ENCODE results near the gene CEP295NL.
"Not testable (repeated sequence)": the region's sequence is repeated elsewhere in the genome, so short reads cannot be mapped to it uniquely, and the experiment has no call there.

The CEP295NL gene

DNA sequence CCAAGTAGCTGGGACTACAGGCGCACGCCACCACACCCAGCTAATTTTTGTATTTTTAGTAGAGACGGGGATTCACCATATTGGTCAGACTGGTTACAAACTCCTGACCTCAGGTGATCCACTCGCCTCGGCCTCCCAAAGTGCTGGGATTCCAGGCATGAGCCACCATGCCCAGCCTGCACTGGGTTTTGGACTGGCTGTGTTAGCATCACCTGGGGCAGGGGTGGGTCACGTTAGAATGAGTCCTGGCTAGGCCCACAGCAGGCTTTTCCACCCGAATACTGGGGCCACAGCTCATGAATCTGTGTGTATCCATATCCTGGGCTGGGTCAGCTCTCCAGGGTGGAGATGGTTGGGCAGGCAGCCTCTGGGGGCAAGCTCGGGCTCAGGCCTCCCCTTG is 770 bp downstream of the CEP295NL start:
- not testable (repeated sequence) for DNase-seq

DNA sequence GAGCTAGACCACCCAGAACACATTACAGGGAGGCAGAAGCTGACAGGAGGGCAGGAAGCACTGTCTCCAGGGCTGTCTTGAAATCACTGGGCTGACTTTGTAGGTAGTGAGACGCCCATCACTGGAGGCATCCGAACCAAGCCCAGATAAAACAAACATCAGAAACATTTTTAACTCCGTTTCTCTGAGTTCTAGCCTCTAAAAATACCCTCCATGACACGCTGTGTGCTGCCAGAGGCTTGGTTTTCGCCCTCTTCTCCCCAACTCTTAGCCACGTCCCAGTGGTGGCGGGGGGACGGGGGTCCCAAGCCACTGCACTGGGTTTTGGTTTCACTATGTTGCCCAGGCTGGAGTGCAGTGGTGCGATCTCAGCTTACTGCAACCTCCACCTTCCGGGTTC is 1.2 kb downstream of the CEP295NL start:
- no peak for DNase-seq

DNA sequence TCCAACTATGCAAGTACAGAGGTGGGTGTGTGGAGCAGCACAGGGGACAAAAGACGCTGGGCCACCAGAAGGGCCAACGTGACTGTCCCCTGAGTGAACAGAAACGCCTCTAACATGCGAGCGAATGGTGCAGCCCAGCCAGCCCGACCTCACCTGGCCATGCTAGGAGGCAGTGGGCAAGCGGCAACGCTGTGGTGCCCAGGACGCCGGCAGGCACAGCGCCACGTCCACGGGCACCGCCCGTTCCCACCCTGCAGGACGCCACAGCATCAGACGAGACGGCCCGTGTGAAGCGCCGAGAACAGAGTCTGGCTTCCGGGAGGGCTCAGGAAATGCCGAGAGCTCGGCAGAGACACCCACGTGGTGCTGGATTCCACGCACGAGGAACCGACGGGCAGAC is 2.2 kb downstream of the CEP295NL start:
- DNase-seq: no peak

DNA sequence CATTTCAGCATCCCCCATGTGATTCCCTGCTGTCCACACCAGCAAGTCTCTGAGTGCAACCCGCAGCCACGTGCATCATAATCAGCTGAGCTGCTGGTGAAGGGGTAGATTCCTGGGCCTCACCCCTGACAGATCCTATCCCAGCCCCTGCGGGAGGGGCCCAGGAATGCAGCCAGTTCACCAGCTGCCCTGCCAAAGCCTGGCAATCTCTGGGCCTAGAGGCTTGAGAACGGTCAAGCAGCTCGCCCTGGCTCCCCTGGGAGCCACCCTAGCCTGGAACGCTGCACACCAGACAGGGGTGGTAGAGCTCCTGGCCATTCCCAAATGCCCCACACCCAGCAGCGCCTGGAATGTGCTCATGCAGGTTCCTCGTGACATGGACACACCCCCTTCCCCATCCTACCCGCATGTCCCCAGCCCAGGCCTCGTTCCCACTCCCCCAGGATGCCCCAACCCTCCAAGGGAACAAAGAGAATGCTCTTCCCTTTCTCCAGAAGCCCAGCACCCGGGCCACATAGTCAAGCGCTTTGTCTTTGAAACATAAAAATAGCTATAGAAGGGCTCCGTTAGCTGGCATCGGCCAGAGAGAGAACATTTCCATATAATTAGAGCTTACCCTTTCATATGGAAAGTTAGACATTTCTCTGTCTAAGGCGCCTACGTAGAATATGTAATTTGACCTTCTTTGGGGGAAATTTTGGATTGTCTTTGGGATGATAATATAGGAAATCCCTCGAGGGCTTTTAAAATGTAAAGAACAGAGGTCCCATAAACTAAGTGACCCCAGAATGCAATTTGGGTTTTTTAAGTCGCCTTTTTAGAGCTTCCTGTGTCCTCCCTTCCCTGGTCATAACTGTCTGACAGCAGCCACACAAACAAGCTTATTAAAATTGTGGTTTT is 3.4 kb downstream of the CEP295NL start:
- DNase-seq: no peak

DNA sequence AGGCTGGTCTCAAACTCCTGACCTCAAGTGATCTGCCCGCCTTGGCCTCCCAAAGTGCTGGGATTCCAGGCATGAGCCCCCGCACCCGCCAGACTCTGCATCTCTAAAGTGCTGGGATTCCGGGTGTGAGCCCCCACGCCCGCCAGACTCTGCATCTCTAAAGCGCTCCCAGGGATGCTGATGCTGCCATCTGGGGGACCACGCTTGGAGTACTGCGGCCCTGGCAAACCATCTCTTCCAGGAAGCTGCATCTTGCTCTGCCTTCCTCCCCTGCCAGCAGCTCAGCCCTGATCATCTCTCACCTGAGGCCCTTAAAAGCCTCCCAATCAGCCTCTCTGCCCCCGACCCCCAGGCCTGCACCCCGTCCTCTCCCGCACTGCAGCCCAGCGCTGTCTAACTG is 4.1 kb downstream of the CEP295NL start:
- DNase-seq: no peak

DNA sequence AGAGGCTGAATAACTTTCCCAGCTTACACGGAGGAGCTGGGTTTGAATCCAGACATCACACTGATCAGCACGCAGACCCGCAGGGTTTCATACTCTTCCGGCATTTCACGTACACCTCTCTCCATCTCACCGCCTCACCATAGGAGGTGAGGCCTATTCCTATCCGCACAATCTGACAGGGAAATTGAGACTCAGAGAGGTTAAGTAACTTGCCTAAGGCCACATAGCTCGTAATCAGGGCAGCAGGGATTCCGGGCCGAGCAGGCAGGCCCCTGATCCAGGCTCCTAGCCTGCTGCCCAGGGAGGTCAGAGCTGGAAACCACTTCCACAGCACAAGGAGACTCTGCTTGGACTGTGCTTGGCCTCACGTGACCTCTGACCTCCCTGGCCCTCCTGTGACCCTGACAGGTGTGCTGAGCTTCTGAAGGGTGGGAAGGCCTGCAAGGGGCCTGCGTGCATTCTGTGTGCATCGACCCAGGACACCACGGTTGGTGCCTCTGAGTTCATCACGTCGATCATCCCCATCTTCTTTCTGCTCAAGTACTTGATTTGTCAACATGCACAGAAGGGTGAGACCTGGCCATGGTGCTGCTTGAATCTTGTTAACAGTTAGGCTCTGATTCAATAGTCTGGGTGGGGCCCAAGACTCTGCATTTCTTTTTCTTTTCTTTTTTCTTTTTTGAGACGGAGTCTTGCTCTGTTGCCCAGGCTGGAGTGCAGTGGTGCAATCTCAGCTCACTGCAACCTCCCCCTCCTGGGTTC is 4.7 kb downstream of the CEP295NL start:
- DNase-seq: no peak

DNA sequence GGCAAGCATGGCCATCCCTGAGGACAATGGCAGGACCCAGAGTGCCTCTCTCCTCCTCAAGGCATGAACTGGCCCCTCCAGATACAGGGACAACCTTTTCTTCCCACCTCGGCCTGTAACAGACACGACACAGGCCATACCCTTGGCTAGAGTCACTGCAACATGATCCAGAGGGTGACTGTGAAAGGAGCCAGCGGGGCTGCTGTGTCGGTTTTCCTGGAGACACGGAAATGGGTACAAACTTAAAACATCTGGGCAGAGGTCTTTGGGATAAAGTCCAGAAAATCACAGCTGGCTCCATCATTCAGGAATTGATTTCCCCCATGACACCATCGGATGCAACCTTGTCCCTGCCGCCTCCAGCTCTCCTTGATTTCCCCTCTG is 5.3 kb downstream of the CEP295NL start:
- DNase-seq: no peak

DNA sequence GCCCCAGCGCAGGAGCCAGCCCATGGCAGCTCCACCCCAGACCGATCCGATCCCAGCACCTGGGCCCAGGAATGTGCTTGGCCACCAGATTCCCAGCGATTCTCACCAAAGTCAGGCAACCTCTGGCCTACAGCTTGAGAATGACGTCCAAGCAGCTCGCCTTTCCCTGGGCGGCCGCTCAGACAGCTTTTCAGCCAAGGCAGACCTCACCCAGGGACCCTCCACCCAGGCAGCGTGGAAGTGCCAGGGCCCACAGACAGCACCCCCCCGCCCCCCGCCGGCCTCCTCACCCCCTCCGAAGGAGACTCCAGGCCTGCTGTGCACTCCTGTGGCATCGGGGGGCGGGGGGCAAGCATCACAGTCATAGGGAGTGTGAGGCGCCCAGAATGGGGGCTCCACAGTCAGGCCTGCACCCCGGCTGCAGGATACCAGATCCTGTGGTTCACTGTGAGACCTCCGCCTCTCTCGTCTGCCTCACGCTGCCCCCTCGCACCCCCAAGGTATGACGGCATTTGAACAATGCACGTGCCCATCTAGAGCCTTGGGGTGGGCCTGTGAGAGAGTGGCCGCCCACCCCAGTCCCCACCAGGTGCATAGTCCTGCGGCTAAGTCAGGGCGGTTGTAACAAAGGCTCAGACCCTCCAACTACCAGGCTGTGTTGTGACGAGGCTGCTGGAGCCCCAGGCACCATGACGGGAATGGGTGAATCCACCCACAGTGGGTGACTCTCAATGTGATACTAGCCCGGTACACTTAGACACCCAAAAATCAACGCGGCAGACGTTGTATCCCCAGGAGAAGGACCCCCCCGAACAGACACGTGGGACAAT is 6.0 kb downstream of the CEP295NL start:
- DNase-seq: no peak

DNA sequence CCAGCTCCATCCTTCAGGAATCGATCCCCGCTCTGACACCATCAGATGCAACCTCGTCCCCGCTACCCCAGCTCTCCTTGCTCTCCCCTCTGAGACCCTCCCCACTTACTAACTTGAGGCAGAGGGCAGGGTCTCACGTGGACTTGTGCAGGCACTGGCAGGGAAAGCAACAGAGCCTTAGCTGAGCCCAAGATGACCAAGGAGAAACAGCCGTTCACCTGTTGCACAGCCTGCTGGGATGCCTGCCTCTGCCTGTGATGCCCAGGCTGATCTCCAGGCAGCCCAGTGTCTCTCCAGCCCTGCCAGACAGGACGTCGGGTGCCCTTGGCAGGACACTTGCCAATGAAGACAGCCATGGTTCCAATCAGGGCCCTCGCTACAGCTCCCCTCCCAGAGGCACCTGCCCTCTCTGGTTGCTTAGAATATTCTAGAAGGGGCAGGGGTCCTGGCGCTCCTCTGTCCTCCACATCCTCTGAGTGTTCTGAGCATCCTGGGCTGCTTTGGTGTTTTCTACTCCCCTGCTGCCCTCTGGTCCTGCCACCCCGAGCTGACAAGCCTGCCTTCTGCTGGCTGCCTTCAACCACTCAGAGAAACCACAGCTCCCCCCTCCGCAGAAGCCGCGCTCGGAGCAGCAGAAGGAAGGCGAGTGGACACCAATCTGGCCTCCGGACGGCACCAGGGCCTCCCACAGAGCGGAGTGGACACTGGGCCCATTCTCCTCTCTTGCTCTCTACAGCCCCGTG is 6.7 kb downstream of the CEP295NL start:
- DNase-seq: no peak

DNA sequence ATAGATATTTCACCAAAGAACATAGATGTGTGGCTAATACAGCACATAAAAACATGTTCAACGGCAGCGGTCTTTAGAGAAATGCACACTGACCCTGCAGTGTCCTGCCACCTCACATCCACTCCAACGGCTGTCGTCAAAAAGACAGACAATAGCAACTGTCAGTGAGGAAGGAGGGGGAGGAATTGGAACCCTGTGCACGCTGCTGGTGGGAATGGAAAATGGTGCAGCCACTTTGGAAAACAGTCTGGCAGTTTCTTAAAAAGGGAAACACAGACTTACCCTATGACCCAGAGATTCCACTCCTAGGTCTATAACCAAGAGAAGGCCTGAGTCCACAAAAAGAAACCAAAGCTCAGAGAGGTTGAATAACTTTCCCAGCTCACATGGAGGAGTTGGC is 7.7 kb downstream of the CEP295NL start:
- DNase-seq: no peak

DNA sequence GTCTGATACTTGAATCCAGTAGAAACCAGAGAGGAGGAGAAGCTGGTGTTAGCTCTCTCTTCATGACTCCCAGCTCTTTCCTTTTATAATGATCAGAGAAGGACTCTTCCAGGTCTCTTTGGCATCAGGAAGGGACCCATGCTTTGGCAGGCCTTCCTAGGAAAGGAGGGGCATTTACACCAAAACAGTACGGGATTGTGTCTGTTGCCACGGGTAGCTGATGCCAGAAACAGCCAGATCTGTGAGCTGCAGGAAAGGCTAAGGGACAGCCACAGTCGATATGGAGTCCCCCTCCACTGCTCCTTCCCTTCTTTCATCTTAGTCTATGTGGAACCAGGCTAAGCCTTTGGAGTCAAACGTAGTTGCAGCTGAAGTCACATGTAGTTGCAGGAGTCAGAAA is 9.3 kb downstream of the CEP295NL start:
- DNase-seq: no peak

DNA sequence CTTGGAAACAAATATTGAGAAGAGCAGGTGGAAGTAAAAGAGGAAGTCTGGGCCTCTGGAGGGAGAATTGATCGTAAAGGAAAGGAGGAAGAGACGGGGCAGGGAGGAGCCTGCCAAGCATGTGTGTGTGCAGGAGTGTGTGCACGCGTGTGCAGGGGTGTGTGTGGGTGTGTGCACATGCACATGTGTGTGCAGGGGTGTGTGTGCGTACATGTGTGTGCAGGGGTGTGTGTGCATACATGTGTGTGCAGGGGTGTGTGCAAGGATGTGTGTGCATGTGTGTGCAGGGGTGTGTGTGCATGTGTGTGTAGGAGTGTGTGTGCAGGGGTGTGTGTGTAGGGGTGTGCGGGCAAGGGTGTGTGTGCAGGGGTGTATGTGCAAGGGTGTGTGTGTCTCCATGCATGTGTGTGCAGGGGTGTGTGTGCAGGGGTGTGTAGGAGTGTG is 10.0 kb downstream of the CEP295NL start:
- DNase-seq: no peak

DNA sequence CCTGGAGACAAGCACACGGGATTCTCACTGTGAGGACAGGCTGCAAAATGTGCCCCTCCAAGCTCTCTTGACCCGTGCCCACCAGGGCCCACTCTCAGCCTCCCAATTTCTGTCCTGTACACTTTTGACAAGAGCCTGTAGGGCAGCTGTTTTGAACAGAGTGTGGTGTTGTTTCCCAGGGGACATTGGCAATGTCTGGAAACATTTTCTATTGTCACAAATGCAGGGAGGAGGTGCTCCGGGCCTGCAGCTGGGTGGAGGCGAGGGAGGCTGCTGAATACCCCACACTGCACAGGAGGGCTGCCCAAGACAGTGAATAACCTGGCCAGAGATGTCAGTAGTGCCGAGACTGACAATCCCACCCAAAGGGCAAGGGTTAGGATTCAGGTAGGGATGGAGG is 10.5 kb downstream of the CEP295NL start:
- no peak for DNase-seq

DNA sequence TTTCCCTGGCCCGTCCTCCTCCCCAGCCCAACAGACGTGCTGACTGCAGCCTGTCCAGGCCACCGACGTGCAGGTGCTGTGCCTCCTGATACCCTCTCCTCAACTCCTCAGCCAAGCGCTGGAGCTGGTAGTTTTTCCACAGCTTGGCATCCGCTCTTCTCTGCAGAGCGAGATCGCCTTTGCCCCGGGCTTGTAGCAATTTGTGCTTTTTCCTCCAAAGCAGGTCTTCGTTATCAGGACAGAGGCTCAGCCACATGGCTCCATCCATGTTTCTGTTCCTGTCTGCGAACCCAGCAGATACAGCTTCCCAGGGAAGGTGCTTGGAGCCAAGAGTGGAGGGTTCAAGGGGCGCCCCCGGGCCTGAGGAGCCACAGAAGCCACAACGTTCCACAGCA is 10.9 kb downstream of the CEP295NL start:
- DNase-seq: no peak

DNA sequence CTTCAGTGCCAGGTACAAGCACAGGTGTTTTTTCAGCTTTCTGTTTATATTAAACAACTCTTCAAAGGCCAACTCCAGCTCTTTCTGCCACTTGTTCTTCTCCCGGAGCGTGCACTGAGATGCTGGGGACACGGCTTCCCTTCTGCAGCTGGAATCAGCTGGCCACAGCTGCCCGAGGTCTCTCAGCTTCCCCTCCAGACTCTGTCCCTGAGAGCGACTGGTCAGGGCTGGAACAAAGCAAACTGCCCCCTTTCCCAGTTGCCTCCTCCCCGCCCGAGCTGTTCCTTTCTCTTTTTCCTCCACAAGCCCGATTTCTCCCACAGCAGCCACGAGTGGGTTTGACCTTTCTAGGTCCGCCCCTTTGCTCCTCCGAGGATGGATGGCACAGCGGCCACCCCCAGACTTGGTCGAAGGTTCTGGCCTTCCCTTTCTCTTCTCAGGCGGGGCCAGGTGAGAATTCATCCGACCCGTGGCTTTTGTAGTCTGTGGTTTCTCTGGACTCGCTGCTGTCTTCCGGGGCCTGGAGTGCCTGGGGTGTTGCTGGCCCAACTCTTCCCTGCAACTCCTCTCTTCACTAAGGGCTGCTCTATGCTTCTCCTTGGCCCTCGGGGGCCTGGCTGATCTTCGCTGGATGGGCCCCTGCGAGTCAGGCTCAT is 11.5 kb downstream of the CEP295NL start:
- no peak for DNase-seq

DNA sequence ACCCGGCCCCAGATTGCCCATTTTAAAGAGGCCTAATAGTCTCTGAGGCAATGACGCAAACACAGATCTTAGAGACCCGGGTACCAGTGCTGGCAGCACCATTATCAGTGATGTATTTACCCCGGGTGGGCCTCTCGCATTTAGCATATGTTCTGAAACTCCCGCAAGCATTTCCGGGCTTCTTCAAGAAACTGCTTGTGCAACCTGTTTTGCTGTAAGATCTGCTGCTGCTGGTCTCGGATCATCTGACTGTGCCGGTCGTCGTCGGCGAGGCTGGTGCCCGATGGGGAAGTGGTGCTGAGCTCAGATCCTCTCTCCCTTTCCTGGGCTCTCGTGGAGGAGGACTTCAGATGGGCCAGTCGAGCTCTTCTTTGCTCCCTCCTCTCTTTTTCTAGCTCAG is 12.5 kb downstream of the CEP295NL start:
- DNase-seq: peak; percentile 23

DNA sequence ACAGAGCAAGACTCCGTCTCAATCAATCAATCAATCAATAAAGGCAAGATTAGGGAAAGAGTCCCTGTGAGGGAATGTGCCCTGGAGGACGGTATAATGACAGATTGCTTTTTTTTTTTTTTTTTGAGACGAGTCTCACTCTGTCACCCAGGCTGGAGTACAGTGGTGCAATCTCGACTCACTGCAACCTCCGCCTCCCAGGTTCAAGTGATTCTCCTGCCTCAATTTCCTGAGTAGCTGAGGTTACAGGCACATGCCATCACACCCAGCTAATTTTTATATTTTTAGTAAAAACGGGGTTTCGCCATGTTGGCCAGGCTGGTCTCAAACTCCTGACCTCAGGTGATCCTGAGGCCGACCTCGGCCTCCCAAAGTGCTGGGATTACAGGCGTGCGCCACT is 12.9 kb downstream of the CEP295NL start:
- DNase-seq: not testable (repeated sequence)

DNA sequence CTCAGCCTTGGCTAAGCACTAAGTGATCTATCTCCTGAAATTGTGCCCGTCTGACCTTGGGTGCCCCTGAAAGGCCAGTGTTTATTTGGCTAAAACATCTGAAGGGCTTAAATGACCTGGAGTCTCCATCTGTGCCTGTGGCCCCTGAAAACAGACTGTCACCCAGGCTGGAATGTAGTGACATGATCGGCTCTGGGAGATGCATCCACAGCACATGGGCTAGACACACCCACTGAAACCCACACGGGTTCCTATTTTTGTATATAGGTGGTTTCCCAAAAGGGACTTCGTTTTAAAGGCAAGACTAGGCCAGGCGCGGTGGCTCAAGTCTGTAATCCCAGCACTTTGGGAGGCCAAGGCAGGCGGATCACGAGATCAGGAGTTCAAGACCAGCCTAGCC is 13.5 kb downstream of the CEP295NL start:
- DNase-seq: no peak

DNA sequence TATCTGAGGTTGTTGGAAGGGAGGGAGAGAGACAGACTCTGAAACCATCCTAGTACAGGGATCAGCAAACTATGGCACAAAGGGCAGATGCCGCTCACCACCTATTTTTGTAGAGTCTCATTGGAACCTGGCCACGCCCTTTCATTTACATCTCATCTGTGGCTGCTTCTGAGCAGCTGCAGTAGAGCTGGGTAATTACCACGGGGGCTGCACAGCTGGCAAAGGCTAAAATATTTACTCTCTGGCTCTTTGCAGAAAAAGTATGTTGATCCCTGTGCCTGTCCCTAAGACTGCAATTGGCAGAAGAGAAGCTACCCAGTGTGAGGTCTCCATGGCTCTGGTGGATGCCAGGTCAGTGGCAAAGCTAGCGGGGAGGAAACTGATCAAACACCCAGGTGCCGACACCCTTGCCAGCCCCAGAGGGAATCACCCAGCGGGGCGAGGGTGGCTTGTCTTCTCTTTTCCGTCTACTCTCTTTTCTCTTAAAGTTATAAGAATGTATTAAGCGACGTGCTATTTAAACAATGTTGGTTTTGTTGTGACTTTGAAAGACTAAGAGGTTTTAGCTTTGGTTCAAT is 14.0 kb downstream of the CEP295NL start:
- DNase-seq: no peak

DNA sequence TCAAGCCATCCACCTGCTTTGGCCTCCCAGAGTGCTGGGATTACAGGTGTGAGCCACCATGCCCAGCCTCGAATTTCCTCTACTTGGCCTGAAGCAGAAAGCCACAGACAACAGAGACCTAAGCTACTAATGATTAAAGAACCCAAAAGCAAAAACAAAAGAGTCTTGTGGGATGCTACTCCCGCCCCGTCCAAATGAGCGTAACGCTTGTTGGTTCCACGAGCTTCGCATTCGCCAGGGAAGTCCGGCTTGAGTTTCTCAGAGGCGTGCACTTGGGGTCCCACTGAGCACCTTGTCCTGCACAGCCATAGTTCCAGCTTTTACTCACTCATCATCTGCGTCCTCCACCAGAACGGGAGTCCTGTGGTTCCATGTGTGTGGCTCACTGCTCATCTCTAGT is 16.0 kb downstream of the CEP295NL start:
- no peak for DNase-seq

DNA sequence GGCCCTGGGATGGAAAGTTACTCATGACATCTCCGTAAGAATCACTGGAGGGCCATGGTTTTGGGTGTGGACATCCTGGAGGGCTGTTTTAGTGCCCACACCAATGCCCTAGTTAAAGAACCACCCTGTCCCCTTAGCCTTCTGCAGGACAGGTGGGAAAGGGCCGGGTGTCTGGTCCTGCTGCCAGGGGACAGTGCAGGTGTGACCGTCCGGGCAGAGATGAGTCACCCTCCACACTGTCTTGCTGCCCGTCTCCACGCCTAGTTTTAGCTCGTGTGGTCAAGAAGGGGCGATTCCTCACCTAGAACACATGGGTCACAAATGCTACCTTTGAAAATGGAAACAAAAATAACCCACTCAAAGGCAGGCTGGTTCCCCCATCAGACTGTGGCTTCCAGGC is 17.0 kb downstream of the CEP295NL start:
- no peak for DNase-seq

All from fibroblast of skin of right biceps (primary cell).